AG09319 (cell line): Measurements from ENCODE around the gene TMEM63C.

Source experiments
- DNase-seq: peaks from one replicate; pipeline ENCODE4 v3.0.0-alpha.2; 2010; ENCODE audit warnings: low read depth; ENCODE audit errors: extremely low read depth
- CTCF ChIP-seq: IDR thresholded peaks from 2 replicates; pipeline ENCODE4 v1.5.1; 2011; ENCODE audit warnings: low read depth, mild to moderate bottlenecking, inconsistent platforms, low read length, moderate library complexity

The TMEM63C gene

GRCh38 chr14:77257700-77258099 lies 76.1 kb downstream of the TMEM63C start:
- TF ChIP-seq CTCF = no peak
- DNase-seq = no peak

GRCh38 chr14:77258566-77258965 lies 77.0 kb downstream of the TMEM63C start:
- no peak for DNase-seq
- TF ChIP-seq CTCF = no peak

- no peak for DNase-seq
- no peak for TF ChIP-seq CTCF
These were observed 77.6 kb downstream of the TMEM63C start for GRCh38 chr14:77259025-77259715.

GRCh38 chr14:77260199-77260598 lies 78.6 kb downstream of the TMEM63C start:
- TF ChIP-seq CTCF = no peak
- DNase-seq = no peak

- TF ChIP-seq CTCF = no peak
- DNase-seq = no peak
These were observed 79.0 kb downstream of the TMEM63C start for GRCh38 chr14:77260631-77261030.

GRCh38 chr14:77264466-77265186 lies 83.0 kb downstream of the TMEM63C start:
- no peak for TF ChIP-seq CTCF
- no peak for DNase-seq

GRCh38 chr14:77265187-77265515 lies 83.6 kb downstream of the TMEM63C start:
- no peak for DNase-seq
- no peak for TF ChIP-seq CTCF
